ENCODE measurements around the gene FFAR4.

Gene FFAR4

DNA sequence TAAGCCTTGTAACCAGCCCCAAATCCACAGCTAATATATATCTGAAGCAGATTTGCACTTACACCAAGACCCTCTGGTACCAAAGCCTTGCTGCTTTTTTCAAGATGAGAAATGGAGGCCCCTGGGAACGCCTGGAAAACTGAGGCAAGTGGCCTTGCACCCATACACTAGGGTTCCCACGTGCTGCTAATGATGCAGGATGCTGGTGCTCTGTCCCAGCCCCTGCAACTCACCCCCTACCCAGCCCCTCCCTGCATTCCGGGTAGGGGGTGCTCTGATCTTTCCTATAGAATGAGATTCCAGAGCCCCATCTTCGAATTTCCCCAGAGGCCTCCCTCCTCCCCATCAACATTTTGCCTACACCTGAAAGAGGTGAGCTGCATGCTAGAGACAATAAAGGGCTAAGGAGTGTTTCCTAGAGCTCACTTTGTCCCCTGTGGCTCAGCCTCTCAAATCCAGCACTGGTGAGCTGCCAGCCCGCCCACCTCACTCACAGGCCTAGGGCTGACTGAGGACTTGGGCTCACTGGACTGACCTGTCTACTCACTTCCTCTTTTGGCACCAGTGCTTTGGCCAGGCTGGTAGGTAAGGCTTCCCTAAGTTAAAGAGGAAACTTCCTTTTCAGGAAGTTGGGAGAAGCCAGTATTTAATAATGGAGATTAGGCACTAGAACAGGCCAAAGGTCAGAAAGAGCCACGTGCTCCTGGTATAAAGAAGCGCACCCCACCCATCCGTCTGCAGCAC is 24.8 kb downstream of the FFAR4 start:
- H3K4me3 ChIP-seq (replicated peaks in 1 of 2; ENCODE audit: low read depth in 2 of 2, low read length in 2 of 2) = no peak overlapping the region
- TF ChIP-seq, protein P1, sequence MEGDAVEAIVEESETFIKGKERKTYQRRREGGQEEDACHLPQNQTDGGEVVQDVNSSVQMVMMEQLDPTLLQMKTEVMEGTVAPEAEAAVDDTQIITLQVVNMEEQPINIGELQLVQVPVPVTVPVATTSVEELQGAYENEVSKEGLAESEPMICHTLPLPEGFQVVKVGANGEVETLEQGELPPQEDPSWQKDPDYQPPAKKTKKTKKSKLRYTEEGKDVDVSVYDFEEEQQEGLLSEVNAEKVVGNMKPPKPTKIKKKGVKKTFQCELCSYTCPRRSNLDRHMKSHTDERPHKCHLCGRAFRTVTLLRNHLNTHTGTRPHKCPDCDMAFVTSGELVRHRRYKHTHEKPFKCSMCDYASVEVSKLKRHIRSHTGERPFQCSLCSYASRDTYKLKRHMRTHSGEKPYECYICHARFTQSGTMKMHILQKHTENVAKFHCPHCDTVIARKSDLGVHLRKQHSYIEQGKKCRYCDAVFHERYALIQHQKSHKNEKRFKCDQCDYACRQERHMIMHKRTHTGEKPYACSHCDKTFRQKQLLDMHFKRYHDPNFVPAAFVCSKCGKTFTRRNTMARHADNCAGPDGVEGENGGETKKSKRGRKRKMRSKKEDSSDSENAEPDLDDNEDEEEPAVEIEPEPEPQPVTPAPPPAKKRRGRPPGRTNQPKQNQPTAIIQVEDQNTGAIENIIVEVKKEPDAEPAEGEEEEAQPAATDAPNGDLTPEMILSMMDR (IDR thresholded peaks at IDR 0.05; ENCODE audit: low read depth, low read length) = no peak
- DNase-seq (ENCODE audit: low read depth in 2 of 2) = no peak

- no peak overlapping the region for H3K4me3 ChIP-seq (replicated peaks in 1 of 2; ENCODE audit: low read depth in 2 of 2, low read length in 2 of 2)
- TF ChIP-seq, protein P1 (IDR thresholded peaks at IDR 0.05; ENCODE audit: low read depth, low read length) = no peak
- DNase-seq (ENCODE audit: low read depth in 2 of 2) = no peak
Observed at GRCh38 chr10:93593254-93593653, 26.8 kb downstream of the FFAR4 start.

DNA sequence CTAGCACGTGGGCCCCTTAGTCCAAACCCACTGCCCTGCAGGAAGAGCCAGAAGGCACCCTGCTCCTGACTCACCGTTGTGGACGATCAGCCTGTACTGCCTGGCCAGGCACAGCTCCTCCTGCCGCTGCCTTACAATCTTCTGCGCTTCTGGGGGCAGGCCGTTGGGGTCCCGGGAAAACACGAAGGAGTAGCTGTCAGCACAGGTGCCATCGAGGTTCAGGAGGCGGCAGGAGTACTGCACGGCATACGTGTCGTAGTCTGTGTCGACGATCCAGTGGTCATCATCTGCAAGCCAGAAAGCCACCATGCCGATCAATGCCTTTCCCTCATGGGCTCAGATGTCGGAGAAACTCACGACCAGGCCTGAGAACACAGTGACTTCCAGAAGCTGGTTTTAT is 27.3 kb downstream of the FFAR4 start:
- TF ChIP-seq, protein P1 (IDR thresholded peaks at IDR 0.05; ENCODE audit: low read depth, low read length) = no peak
- no peak overlapping the region for H3K4me3 ChIP-seq (replicated peaks in 1 of 2; ENCODE audit: low read depth in 2 of 2, low read length in 2 of 2)
- no peak for DNase-seq (ENCODE audit: low read depth in 2 of 2)

- H3K4me3 ChIP-seq (replicated peaks in 1 of 2; ENCODE audit: low read depth in 2 of 2, low read length in 2 of 2) = no peak overlapping the region
- no peak for DNase-seq (ENCODE audit: low read depth in 2 of 2)
- TF ChIP-seq, protein P1 (IDR thresholded peaks at IDR 0.05; ENCODE audit: low read depth, low read length) = no peak
Observed at GRCh38 chr10:93594518-93594917, 28.1 kb downstream of the FFAR4 start.

GRCh38 chr10:93595378-93596161 is 29.1 kb downstream of the FFAR4 start:
- no peak overlapping the region for H3K4me3 ChIP-seq (replicated peaks in 1 of 2; ENCODE audit: low read depth in 2 of 2, low read length in 2 of 2)
- TF ChIP-seq, protein P1 (IDR thresholded peaks at IDR 0.05; ENCODE audit: low read depth, low read length) = no peak
- no peak for DNase-seq (ENCODE audit: low read depth in 2 of 2)

- DNase-seq (ENCODE audit: low read depth in 2 of 2) = no peak
- TF ChIP-seq, protein P1 (IDR thresholded peaks at IDR 0.05; ENCODE audit: low read depth, low read length) = no peak
Observed at GRCh38 chr10:93596539-93596938, 30.1 kb downstream of the FFAR4 start.

More at GRCh38 chr10:93596539-93596938, 30.1 kb downstream of the FFAR4 start:
- H3K4me3 ChIP-seq (replicated peaks in 1 of 2; ENCODE audit: low read depth in 2 of 2, low read length in 2 of 2) = no peak overlapping the region
